Activated B cell treated with CpG ODN at 0.5 μM for 24 hours (primary cell): Measurements from ENCODE around the gene KIAA1614. TPM values are rescaled to one million over a fixed set of nuclear protein-coding genes. Genes with fewer than 3 reads are reported as not detected.

Experiments
- ATAC-seq: fragments of 200-7000 bp; cut with Tn5 transposase; one replicate; pipeline ENCODE4 v1.10.0; 2021; ENCODE audit warnings: low read depth, mild to moderate bottlenecking, moderate library complexity
- CTCF ChIA-PET: fragments of 350-600 bp; sonication (Branson Sonifier 250); formaldehyde crosslinking; loops from one replicate; lab custom pipeline; 2021; ENCODE audit warnings: antibody characterized with exemption; lab: Charles Lee
- POLR2A ChIA-PET: fragments of 350-600 bp; sonication (Branson Sonifier 250); formaldehyde crosslinking; loops from one replicate; lab custom pipeline; 2021; ENCODE audit warnings: antibody characterized with exemption; lab: Charles Lee
- DNase-seq: peaks from one replicate; pipeline ENCODE4 v3.0.0; 2022
- H3K27ac Mint-ChIP-seq: one replicate; pipeline ENCODE4 v1.8.0; 2020; ENCODE audit warnings: mixed read lengths
- H3K27me3 Mint-ChIP-seq: one replicate; pipeline ENCODE4 v1.8.0; 2021; ENCODE audit warnings: mixed read lengths
- H3K36me3 Mint-ChIP-seq: one replicate; pipeline ENCODE4 v1.8.0; 2021; ENCODE audit warnings: low read depth, mixed read lengths
- H3K4me1 Mint-ChIP-seq: one replicate; pipeline ENCODE4 v1.8.0; 2021; ENCODE audit warnings: mixed read lengths
- H3K4me3 Mint-ChIP-seq: one replicate; pipeline ENCODE4 v1.8.0; 2020; ENCODE audit warnings: mild to moderate bottlenecking, mixed read lengths
- H3K9me3 Mint-ChIP-seq: one replicate; pipeline ENCODE4 v1.8.0; 2020; ENCODE audit warnings: mixed read lengths
- CTCF ChIP-seq: fragments of 200-600 bp; IDR thresholded peaks from one replicate; pipeline ENCODE4 v1.8.0; 2022; ENCODE audit warnings: antibody characterized with exemption, mild to moderate bottlenecking
- intact Hi-C: fragments of 100-400 bp; cut with micrococcal nuclease; formaldehyde crosslinking; loops from one replicate; pipeline ENCODE4 v1.15.1; 2024
- total RNA-seq: library from RNA; stranded (reverse); gene quantifications from 2 replicates; pipeline ENCODE4 v1.2.3, GENCODE V29; 2022

The KIAA1614 gene
- total RNA-seq, 1 donor from 2014 or later = 0.38 TPM

DNA sequence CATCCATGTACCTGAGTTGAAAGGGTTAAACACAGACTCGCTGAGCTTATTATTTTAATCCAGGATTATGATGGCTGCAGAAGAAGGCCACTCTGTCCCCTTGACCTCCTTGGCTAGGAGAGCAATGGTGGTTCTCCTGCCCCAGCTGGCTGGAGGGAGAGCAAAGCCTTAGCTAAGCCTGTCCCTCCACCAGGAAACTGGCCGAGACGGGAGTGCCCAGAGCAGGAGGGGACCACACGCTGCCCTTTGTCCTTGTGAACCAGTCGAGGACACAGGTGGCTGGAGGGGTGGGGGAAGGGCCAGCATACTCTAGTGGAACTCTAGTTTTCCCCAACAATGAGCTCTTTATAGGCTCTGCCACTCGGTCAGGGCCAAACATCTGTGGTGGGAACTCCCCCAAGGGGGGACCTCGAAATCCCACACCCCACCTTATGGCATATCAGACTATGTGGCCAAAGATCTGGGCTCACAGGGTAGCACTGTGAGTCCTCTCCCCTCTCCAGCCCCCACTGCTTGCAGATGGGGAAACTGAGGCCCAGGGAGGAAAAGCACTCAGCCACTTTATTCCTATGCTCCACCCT lies 12.9 kb downstream of the KIAA1614 start:
- intact Hi-C loops = no loop called here
- TF ChIP-seq CTCF = no peak
- DNase-seq = no peak
- Mint-ChIP-seq H3K4me1 (peaks cover 8% of the 10 kb centered on the region), H3K27me3 (peaks cover 13% of the 10 kb centered on the region), H3K27ac (no peak overlapping the region), H3K9me3 (no peaks in the 10 kb centered on the region), H3K4me3 (no peak overlapping the region), H3K36me3 (no peaks in the 10 kb centered on the region)
- CTCF ChIA-PET = no interaction called here
- ATAC-seq = no peak
- POLR2A ChIA-PET = no interaction called here

DNA sequence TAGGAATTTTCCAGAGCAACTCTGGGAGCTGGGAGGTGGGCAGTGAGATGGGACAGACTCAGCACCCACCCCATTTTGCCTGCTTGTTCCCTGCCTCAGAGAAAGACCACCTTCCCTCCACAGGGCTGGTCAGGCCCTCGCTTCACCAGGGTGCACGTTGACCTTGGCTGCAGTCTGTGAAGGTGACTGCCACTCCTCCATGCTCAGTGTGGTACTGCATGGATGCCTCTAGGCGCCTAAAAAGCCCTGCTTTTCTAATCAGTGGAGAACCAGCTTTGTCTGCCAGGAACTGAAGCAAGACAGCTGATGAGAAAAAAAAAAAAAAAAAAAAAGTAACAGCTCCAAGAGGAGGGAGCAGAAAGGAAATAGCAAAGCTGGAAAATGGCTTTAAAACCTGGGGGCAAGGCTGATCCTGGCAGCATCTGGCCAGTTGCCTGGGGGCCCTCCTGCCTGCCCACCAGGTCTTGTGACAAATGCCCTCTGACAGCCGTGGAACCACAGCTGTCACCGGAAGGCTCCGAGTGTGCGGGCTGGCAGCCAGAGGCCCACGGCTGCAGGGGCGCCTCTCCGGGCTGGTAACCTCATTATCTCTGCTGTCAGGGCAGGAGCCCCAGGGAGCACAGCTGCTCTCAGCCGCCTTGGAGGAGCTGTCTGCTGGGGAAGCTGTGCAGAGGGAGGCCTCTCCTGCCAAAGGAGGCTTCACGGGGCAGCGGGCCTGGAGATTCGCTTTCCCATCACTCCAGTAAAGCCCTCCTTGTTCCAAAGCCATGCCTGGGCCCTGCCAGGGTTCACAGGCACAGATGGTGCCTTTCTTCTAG lies 13.7 kb downstream of the KIAA1614 start:
- no peak for DNase-seq
- POLR2A ChIA-PET = no interaction called here
- ATAC-seq = no peak
- Mint-ChIP-seq H3K27me3 (peaks cover 13% of the 10 kb centered on the region), H3K27ac (no peak overlapping the region), H3K9me3 (no peaks in the 10 kb centered on the region), H3K36me3 (no peaks in the 10 kb centered on the region), H3K4me3 (no peak overlapping the region), H3K4me1 (peaks cover 8% of the 10 kb centered on the region)
- TF ChIP-seq CTCF = no peak
- intact Hi-C loops = no loop called here
- CTCF ChIA-PET = no interaction called here

DNA sequence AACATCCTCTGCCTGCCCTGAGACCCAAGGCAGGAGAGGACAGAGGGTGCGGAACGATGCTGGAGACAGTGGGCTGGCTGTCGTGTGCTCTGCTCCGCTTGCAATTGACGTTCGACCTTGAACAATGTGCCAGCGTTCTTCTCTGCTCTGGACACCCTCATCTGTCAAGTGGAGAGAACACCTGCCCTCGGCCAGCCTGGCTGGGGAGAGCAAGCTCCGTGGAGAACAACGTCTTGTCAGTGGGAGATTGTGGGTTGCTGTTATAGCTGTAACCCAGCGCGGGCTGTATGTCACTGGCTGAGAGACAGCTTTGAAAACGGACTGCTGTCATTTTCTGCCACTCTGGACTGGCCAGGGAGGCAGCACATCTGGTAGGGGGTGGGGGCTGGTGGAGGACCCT lies 14.7 kb downstream of the KIAA1614 start:
- Mint-ChIP-seq H3K27ac (no peak overlapping the region), H3K27me3 (peaks cover 8% of the 10 kb centered on the region), H3K4me1 (peaks cover 8% of the 10 kb centered on the region), H3K36me3 (no peaks in the 10 kb centered on the region), H3K9me3 (no peaks in the 10 kb centered on the region), H3K4me3 (no peak overlapping the region)
- intact Hi-C loops = no loop called here
- no peak for TF ChIP-seq CTCF
- ATAC-seq = no peak
- no peak for DNase-seq
- ChIA-PET CTCF (no interaction called here), POLR2A (no interaction called here)

DNA sequence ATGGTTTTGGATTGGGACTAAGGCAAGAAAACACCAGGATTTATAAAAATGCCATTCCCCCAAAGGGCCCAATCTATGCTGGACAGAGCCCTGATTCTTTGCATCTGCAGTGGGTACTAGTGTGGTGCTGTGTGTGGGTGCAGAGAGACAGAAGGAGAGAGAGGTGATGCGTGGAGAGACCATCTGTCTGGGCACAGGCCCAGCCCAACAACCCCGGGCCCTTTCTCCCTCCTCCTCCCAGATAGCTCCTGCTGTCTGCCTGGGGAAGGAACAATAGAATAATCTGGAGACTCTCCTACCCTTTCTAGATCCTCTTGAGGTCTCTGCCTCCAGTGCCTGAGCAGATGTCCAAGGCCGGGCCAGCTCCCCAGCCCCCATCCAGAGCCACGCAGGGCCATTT lies 15.1 kb downstream of the KIAA1614 start:
- Mint-ChIP-seq H3K36me3 (no peaks in the 10 kb centered on the region), H3K27ac (no peak overlapping the region), H3K27me3 (peaks cover 8% of the 10 kb centered on the region), H3K9me3 (no peaks in the 10 kb centered on the region), H3K4me3 (no peak overlapping the region), H3K4me1 (peaks cover 8% of the 10 kb centered on the region)
- ATAC-seq (no peak), DNase-seq (no peak)
- intact Hi-C loops = no loop called here
- TF ChIP-seq CTCF = no peak
- CTCF ChIA-PET = no interaction called here
- POLR2A ChIA-PET = no interaction called here

GRCh38 chr1:180928331-180929230 lies 15.9 kb downstream of the KIAA1614 start:
- Mint-ChIP-seq H3K27me3 (peaks cover 8% of the 10 kb centered on the region), H3K4me3 (no peak overlapping the region), H3K27ac (no peak overlapping the region), H3K36me3 (no peaks in the 10 kb centered on the region), H3K4me1 (peaks cover 8% of the 10 kb centered on the region), H3K9me3 (no peaks in the 10 kb centered on the region)
- no peak for ATAC-seq
- ChIA-PET CTCF (no interaction called here), POLR2A (no interaction called here)
- TF ChIP-seq CTCF = no peak
- intact Hi-C loops = no loop called here
- DNase-seq = no peak
